Thyroid gland (tissue), 4 donors: ENCODE data around the gene DOCK9. TPM values are rescaled to one million over a fixed set of nuclear protein-coding genes. Genes with fewer than 3 reads are reported as not detected.

Source experiments
- DNase-seq, 2 donors: peaks; one replicate each; pipeline ENCODE4 v3.0.0-alpha.2; 2019
- H3K27ac ChIP-seq, 3 donors: fragments of 200-600 bp; sonication (generic); 1 replicate in 2 of 3; 2 replicates in 1 of 3; pipeline ENCODE4 v1.5.1; 2016 to 2019; ENCODE audit warnings: mild to moderate bottlenecking in 1 of 3, moderate library complexity in 1 of 3
- H3K27me3 ChIP-seq: fragments of 200-600 bp; sonication (generic); one replicate; pipeline ENCODE4 v1.5.1; 2019
- H3K36me3 ChIP-seq, 2 donors: fragments of 200-600 bp; sonication (generic); one replicate each; pipeline ENCODE4 v1.5.1; 2016 to 2019
- H3K4me1 ChIP-seq, 2 donors: fragments of 200-600 bp; sonication (generic); one replicate each; pipeline ENCODE4 v1.5.1; 2017 to 2019
- H3K4me3 ChIP-seq, 3 donors: fragments of 200-600 bp; sonication (generic); replicated peaks in 1 of 3; 1 replicate in 2 of 3; 2 replicates in 1 of 3; pipeline ENCODE4 v1.5.1; 2016; ENCODE audit warnings: mild to moderate bottlenecking in 1 of 3
- H3K9me3 ChIP-seq: fragments of 200-600 bp; sonication (generic); one replicate; pipeline ENCODE4 v1.5.1; 2017
- CTCF ChIP-seq, 6 experiments: fragments of 200-600 bp in 3 of 6; fragments of 450-650 bp in 3 of 6; sonication (generic) in 3 of 6; IDR thresholded peaks; one replicate each; pipeline ENCODE4 v1.5.1; 2016 to 2019; ENCODE audit warnings: antibody characterized with exemption in 6 of 6, mild to moderate bottlenecking in 2 of 6, inconsistent platforms in 1 of 6, moderate library complexity in 1 of 6
- POLR2A ChIP-seq, 2 donors: fragments of 450-650 bp; IDR thresholded peaks; one replicate each; pipeline ENCODE4 v1.6.1; 2017; ENCODE audit warnings: antibody characterized with exemption in 2 of 2, mild to moderate bottlenecking in 2 of 2, moderate library complexity in 1 of 2
- WGBS, 2 donors: methylation state at CpG; one replicate each; pipeline ENCODE4 v1.1.5; 2017; 5-methylcytosine and 5-hydroxymethylcytosine counted together
- intact Hi-C: fragments of 100-400 bp; cut with DNase I; formaldehyde crosslinking; loops from one replicate; pipeline ENCODE4 v1.15.1; 2023
- total RNA-seq, 4 donors: library from RNA; depleted of rRNA; stranded (reverse); fragments of >200 nt; gene quantifications; one replicate each; pipeline ENCODE4 v1.2.3, GENCODE V29; 2016

Gene DOCK9
- total RNA-seq, 4 donors from 2014 or later: 126 to 240 (median 160) TPM

GRCh38 chr13:98970330-98970729, 7.5 kb downstream of the DOCK9 start:
- Histone ChIP-seq H3K36me3 (no peaks in the 10 kb centered on the region), H3K4me1 (peaks cover 34 to 48% of the 10 kb centered on the region in 2 donors), H3K27ac (peak overlapping the region; percentile 51 to 62 (median 57))

GRCh38 chr13:98967491-98967890, 10.4 kb downstream of the DOCK9 start:
- WGBS, 2 donors: 71 to 76% methylated on average over 4 of the region's 4 CpGs

More at GRCh38 chr13:98970330-98970729, 7.5 kb downstream of the DOCK9 start:
- Histone ChIP-seq H3K27me3 (no peaks in the 10 kb centered on the region), H3K4me3 (no peak overlapping the region), H3K9me3 (no peaks in the 10 kb centered on the region)
- 21 to 29% methylated on average over 5 of the region's 5 CpGs for WGBS, 2 donors
- TF ChIP-seq POLR2A (IDR thresholded peaks at IDR 0.05): peak in 1 of 2 donors; percentile 50
- no peak for TF ChIP-seq CTCF (IDR thresholded peaks at IDR 0.05)
- intact Hi-C loops: loop anchor here (10.0 kb wide), 1 partner anchor 64 kb away; no protein-coding TSS in a partner anchor
- DNase-seq: peak; percentile 80 to 82

GRCh38 chr13:98966019-98966418, 11.8 kb downstream of the DOCK9 start:
- Histone ChIP-seq H3K4me3 (no peak overlapping the region), H3K4me1 (peaks cover 26 to 47% of the 10 kb centered on the region in 2 donors), H3K9me3 (no peaks in the 10 kb centered on the region), H3K36me3 (no peaks in the 10 kb centered on the region), H3K27ac (no peak overlapping the region), H3K27me3 (no peaks in the 10 kb centered on the region)
- TF ChIP-seq CTCF (IDR thresholded peaks at IDR 0.05) (no peak), POLR2A (IDR thresholded peaks at IDR 0.05) (no peak)
- 91 to 92% methylated on average over 11 of the region's 11 CpGs for WGBS, 2 donors
- intact Hi-C loops: no loop called here
- DNase-seq: no peak

More at GRCh38 chr13:98967491-98967890, 10.4 kb downstream of the DOCK9 start:
- no peaks in the 10 kb centered on the region for H3K36me3 ChIP-seq
- DNase-seq: no peak
- intact Hi-C loops: no loop called here
- no peak for TF ChIP-seq POLR2A (IDR thresholded peaks at IDR 0.05)
- no peaks in the 10 kb centered on the region for H3K9me3 ChIP-seq
- H3K4me1 ChIP-seq: peaks cover 22 to 51% of the 10 kb centered on the region in 2 donors
- no peak overlapping the region for H3K4me3 ChIP-seq
- H3K27ac ChIP-seq: no peak overlapping the region
- H3K27me3 ChIP-seq: no peaks in the 10 kb centered on the region

GRCh38 chr13:98965325-98965724, 12.5 kb downstream of the DOCK9 start:
- DNase-seq: no peak
- Histone ChIP-seq H3K4me1 (peaks cover 27 to 47% of the 10 kb centered on the region in 2 donors), H3K9me3 (no peaks in the 10 kb centered on the region), H3K27ac (no peak overlapping the region), H3K27me3 (no peaks in the 10 kb centered on the region), H3K4me3 (no peak overlapping the region), H3K36me3 (no peaks in the 10 kb centered on the region)
- TF ChIP-seq CTCF (IDR thresholded peaks at IDR 0.05): no peak
- TF ChIP-seq POLR2A (IDR thresholded peaks at IDR 0.05): no peak
- WGBS, 2 donors: 71 to 91% methylated on average over 2 of the region's 2 CpGs
- intact Hi-C loops: no loop called here

GRCh38 chr13:98963917-98964316, 13.9 kb downstream of the DOCK9 start:
- Histone ChIP-seq H3K36me3 (no peaks in the 10 kb centered on the region), H3K9me3 (no peaks in the 10 kb centered on the region), H3K4me1 (peaks cover 28 to 49% of the 10 kb centered on the region in 2 donors), H3K27me3 (no peaks in the 10 kb centered on the region), H3K27ac (no peak overlapping the region), H3K4me3 (no peak overlapping the region)
- intact Hi-C loops: no loop called here
- WGBS, 2 donors: 61 to 85% methylated on average over 2 of the region's 2 CpGs
- TF ChIP-seq CTCF (IDR thresholded peaks at IDR 0.05) (no peak), POLR2A (IDR thresholded peaks at IDR 0.05) (no peak)
- no peak for DNase-seq
